Effector memory CD4-positive, alpha-beta T cell (primary cell): ENCODE results near the gene ASTN2.

Source experiments
- DNase-seq, 3 donors: peaks; one replicate each; pipeline ENCODE4 v3.0.0-alpha.2; 2020
- H3K27ac ChIP-seq: 2 replicates; pipeline ENCODE4 v1.7.0; 2013; ENCODE audit warnings: mild to moderate bottlenecking, low read length, moderate library complexity; ENCODE audit not compliant: insufficient read depth, poor library complexity, severe bottlenecking
- H3K27me3 ChIP-seq: replicated peaks from 2 replicates; pipeline ENCODE4 v1.7.0; 2013; ENCODE audit warnings: mild to moderate bottlenecking, low read length; ENCODE audit not compliant: insufficient read depth, control insufficient read depth, poor library complexity, severe bottlenecking
- H3K36me3 ChIP-seq: 2 replicates; pipeline ENCODE4 v1.7.0; 2013; ENCODE audit warnings: mild to moderate bottlenecking, low read length, moderate library complexity; ENCODE audit not compliant: control insufficient read depth, insufficient read depth
- H3K4me1 ChIP-seq: 2 replicates; pipeline ENCODE4 v1.7.0; 2013; ENCODE audit warnings: low read length, mild to moderate bottlenecking; ENCODE audit not compliant: control insufficient read depth, insufficient read depth, poor library complexity, severe bottlenecking
- H3K4me3 ChIP-seq: 2 replicates; pipeline ENCODE4 v1.7.0; 2013; ENCODE audit warnings: low read length, low read depth, mild to moderate bottlenecking; ENCODE audit not compliant: insufficient read depth, poor library complexity, severe bottlenecking
- H3K9me3 ChIP-seq: 2 replicates; pipeline ENCODE4 v1.7.0; 2013; ENCODE audit warnings: mild to moderate bottlenecking, low read length, moderate library complexity; ENCODE audit not compliant: control insufficient read depth

Gene ASTN2

GRCh38 chr9:116430849-116431248 lies 984.0 kb downstream of the ASTN2 start:
- no peak for DNase-seq
- no peak overlapping the region for H3K27ac ChIP-seq
- H3K27me3 ChIP-seq = no peaks in the 10 kb centered on the region

GRCh38 chr9:116425244-116425643 lies 989.6 kb downstream of the ASTN2 start:
- DNase-seq = no peak
- Histone ChIP-seq H3K27ac (no peak overlapping the region), H3K4me1 (no peaks in the 10 kb centered on the region)

More at GRCh38 chr9:116430849-116431248, 984.0 kb downstream of the ASTN2 start:
- H3K4me1 ChIP-seq = no peaks in the 10 kb centered on the region
- H3K4me3 ChIP-seq = no peak overlapping the region
- H3K9me3 ChIP-seq = no peaks in the 10 kb centered on the region
- no peaks in the 10 kb centered on the region for H3K36me3 ChIP-seq

GRCh38 chr9:116423149-116423548 lies 991.7 kb downstream of the ASTN2 start:
- H3K27me3 ChIP-seq = no peaks in the 10 kb centered on the region
- no peak overlapping the region for H3K4me3 ChIP-seq
- H3K27ac ChIP-seq = no peak overlapping the region
- H3K36me3 ChIP-seq = no peaks in the 10 kb centered on the region
- H3K4me1 ChIP-seq = no peaks in the 10 kb centered on the region
- no peaks in the 10 kb centered on the region for H3K9me3 ChIP-seq
- no peak for DNase-seq

More at GRCh38 chr9:116425244-116425643, 989.6 kb downstream of the ASTN2 start:
- no peaks in the 10 kb centered on the region for H3K9me3 ChIP-seq
- no peaks in the 10 kb centered on the region for H3K27me3 ChIP-seq
- H3K4me3 ChIP-seq = no peak overlapping the region
- H3K36me3 ChIP-seq = no peaks in the 10 kb centered on the region

- Histone ChIP-seq H3K27ac (no peak overlapping the region), H3K4me3 (no peak overlapping the region), H3K27me3 (no peaks in the 10 kb centered on the region), H3K36me3 (no peaks in the 10 kb centered on the region), H3K4me1 (no peaks in the 10 kb centered on the region), H3K9me3 (no peaks in the 10 kb centered on the region)
- DNase-seq = no peak
Observed at GRCh38 chr9:116422119-116422979, 992.5 kb downstream of the ASTN2 start.

GRCh38 chr9:116420993-116421538 lies 993.8 kb downstream of the ASTN2 start:
- Histone ChIP-seq H3K36me3 (no peaks in the 10 kb centered on the region), H3K27me3 (no peaks in the 10 kb centered on the region), H3K4me1 (no peaks in the 10 kb centered on the region), H3K4me3 (no peak overlapping the region), H3K9me3 (no peaks in the 10 kb centered on the region), H3K27ac (no peak overlapping the region)
- DNase-seq = no peak

GRCh38 chr9:116419181-116419580 lies 995.7 kb downstream of the ASTN2 start:
- H3K4me3 ChIP-seq = no peak overlapping the region
- H3K36me3 ChIP-seq = no peaks in the 10 kb centered on the region
- H3K27ac ChIP-seq = no peak overlapping the region
- H3K9me3 ChIP-seq = no peaks in the 10 kb centered on the region
- H3K27me3 ChIP-seq = no peaks in the 10 kb centered on the region
- no peak for DNase-seq
- H3K4me1 ChIP-seq = no peaks in the 10 kb centered on the region

GRCh38 chr9:116417464-116417863 lies 997.4 kb downstream of the ASTN2 start:
- Histone ChIP-seq H3K4me1 (no peaks in the 10 kb centered on the region), H3K36me3 (no peaks in the 10 kb centered on the region), H3K27ac (no peak overlapping the region), H3K9me3 (no peaks in the 10 kb centered on the region), H3K4me3 (no peak overlapping the region), H3K27me3 (no peaks in the 10 kb centered on the region)
- no peak for DNase-seq

- DNase-seq = no peak
- Histone ChIP-seq H3K9me3 (no peaks in the 10 kb centered on the region), H3K36me3 (no peaks in the 10 kb centered on the region)
Observed at GRCh38 chr9:116416421-116416820, 998.4 kb downstream of the ASTN2 start.

GRCh38 chr9:116414374-116414773 lies 1000.5 kb downstream of the ASTN2 start:
- Histone ChIP-seq H3K27ac (no peak overlapping the region), H3K4me1 (no peaks in the 10 kb centered on the region), H3K4me3 (no peak overlapping the region), H3K36me3 (no peaks in the 10 kb centered on the region), H3K9me3 (no peaks in the 10 kb centered on the region), H3K27me3 (no peaks in the 10 kb centered on the region)
- no peak for DNase-seq

More at GRCh38 chr9:116416421-116416820, 998.4 kb downstream of the ASTN2 start:
- H3K4me3 ChIP-seq = no peak overlapping the region
- no peak overlapping the region for H3K27ac ChIP-seq
- H3K4me1 ChIP-seq = no peaks in the 10 kb centered on the region
- H3K27me3 ChIP-seq = no peaks in the 10 kb centered on the region

- H3K27me3 ChIP-seq = no peaks in the 10 kb centered on the region
- no peak for DNase-seq
- no peak overlapping the region for H3K27ac ChIP-seq
- H3K4me1 ChIP-seq = no peaks in the 10 kb centered on the region
- no peaks in the 10 kb centered on the region for H3K36me3 ChIP-seq
- H3K9me3 ChIP-seq = no peaks in the 10 kb centered on the region
- no peak overlapping the region for H3K4me3 ChIP-seq
Observed at GRCh38 chr9:116411506-116411905, 1003.4 kb downstream of the ASTN2 start.
